HepG2 (cell line): ENCODE data around the gene GAPDH. TPM values are rescaled to one million over a fixed set of nuclear protein-coding genes. Genes with fewer than 3 reads are reported as not detected.

ENCODE experiments used
- BRCA1 ChIP-seq: sonication (generic); formaldehyde crosslinking; IDR thresholded peaks from 2 replicates; pipeline ENCODE4 v1.4.0; 2020; ENCODE audit warnings: missing genetic modification reagents
- CENPX ChIP-seq: sonication (generic); formaldehyde crosslinking; IDR thresholded peaks from 2 replicates; pipeline ENCODE4 v1.9.0; 2021; ENCODE audit warnings: mild to moderate bottlenecking, missing genetic modification reagents, moderate library complexity
- FOXK2 ChIP-seq: fragments of 450-650 bp; IDR thresholded peaks from 2 replicates; pipeline ENCODE4 v1.6.1; 2016
- NR1H2 ChIP-seq: sonication (generic); formaldehyde crosslinking; IDR thresholded peaks from 2 replicates; pipeline ENCODE4 v1.8.1; 2022; ENCODE audit warnings: low read depth, missing genetic modification reagents, borderline replicate concordance
- NRL ChIP-seq: sonication (generic); formaldehyde crosslinking; IDR thresholded peaks from 2 replicates; pipeline ENCODE4 v1.5.0; 2020; ENCODE audit warnings: missing genetic modification reagents, mild to moderate bottlenecking, moderate library complexity, borderline replicate concordance
- RARG ChIP-seq: sonication (generic); formaldehyde crosslinking; IDR thresholded peaks from 2 replicates; pipeline ENCODE4 v1.4.0; 2020; ENCODE audit warnings: low read depth, mild to moderate bottlenecking, missing genetic modification reagents
- RCOR2 ChIP-seq: IDR thresholded peaks from 2 replicates; pipeline ENCODE4 v1.6.1; 2016; ENCODE audit warnings: missing biosample characterization, missing genetic modification reagents
- RELA ChIP-seq: sonication (generic); formaldehyde crosslinking; IDR thresholded peaks from 2 replicates; pipeline ENCODE4 v1.4.0; 2020; ENCODE audit warnings: missing genetic modification reagents
- RXRB ChIP-seq: IDR thresholded peaks from 2 replicates; pipeline ENCODE4 v1.6.1; 2016; ENCODE audit warnings: borderline replicate concordance, missing genetic modification reagents, missing compliant biosample characterization
- SMYD3 ChIP-seq: sonication (generic); formaldehyde crosslinking; IDR thresholded peaks from 2 replicates; pipeline ENCODE4 v1.8.1; 2023; ENCODE audit warnings: mild to moderate bottlenecking, missing genetic modification reagents
- SNRNP70 ChIP-seq: fragments of 200-400 bp; formaldehyde crosslinking; IDR thresholded peaks from 2 replicates; pipeline ENCODE4 v1.6.1; 2017; ENCODE audit warnings: mild to moderate bottlenecking, low read depth, low read length, moderate library complexity
- SOX5 ChIP-seq: IDR thresholded peaks from 2 replicates; pipeline ENCODE4 v1.6.1; 2016; ENCODE audit warnings: borderline replicate concordance
- SP1 ChIP-seq, 2 experiments: fragments of 450-650 bp in 1 of 2; sonication (generic) in 1 of 2; formaldehyde crosslinking in 1 of 2; IDR thresholded peaks; 2 replicates each; pipeline versions ENCODE4 v1.4.0 to v1.6.1; 2016 to 2020; ENCODE audit warnings: missing genetic modification reagents in 1 of 2
- SRF ChIP-seq: IDR thresholded peaks from 2 replicates; pipeline ENCODE4 v1.6.1; 2011; ENCODE audit warnings: mild to moderate bottlenecking, low read depth, low read length, moderate library complexity
- ZFP62 ChIP-seq: sonication (generic); formaldehyde crosslinking; IDR thresholded peaks from 2 replicates; pipeline ENCODE4 v1.4.0; 2020; ENCODE audit warnings: missing genetic modification reagents
- ZFP90 ChIP-seq: sonication (generic); formaldehyde crosslinking; IDR thresholded peaks from 2 replicates; pipeline ENCODE4 v1.8.0; 2022; ENCODE audit warnings: missing genetic modification reagents, mild to moderate bottlenecking, inconsistent platforms, borderline replicate concordance
- ZNF180 ChIP-seq: sonication (generic); formaldehyde crosslinking; IDR thresholded peaks from 2 replicates; pipeline ENCODE4 v1.4.0; 2020; ENCODE audit warnings: low read depth, missing genetic modification reagents, borderline replicate concordance
- ZNF496 ChIP-seq: sonication (generic); formaldehyde crosslinking; IDR thresholded peaks from 2 replicates; pipeline ENCODE4 v1.8.1; 2023; ENCODE audit warnings: mild to moderate bottlenecking, moderate library complexity, missing genetic modification reagents; ENCODE audit not compliant: insufficient replicate concordance
- ZNF546 ChIP-seq: sonication (generic); formaldehyde crosslinking; conservative IDR thresholded peaks from 2 replicates; pipeline ENCODE4 v1.8.1; 2023; ENCODE audit warnings: mild to moderate bottlenecking, missing genetic modification reagents
- ZNF558 ChIP-seq: sonication (generic); formaldehyde crosslinking; IDR thresholded peaks from 2 replicates; pipeline ENCODE4 v1.9.0; 2022; ENCODE audit warnings: mild to moderate bottlenecking, missing genetic modification reagents, borderline replicate concordance
- ZNF747 ChIP-seq: sonication (generic); formaldehyde crosslinking; IDR thresholded peaks from 2 replicates; pipeline ENCODE4 v1.8.1; 2023; ENCODE audit warnings: missing genetic modification reagents, mild to moderate bottlenecking, borderline replicate concordance
- polyA plus RNA-seq, 8 experiments: library from polyadenylated mRNA; depleted of rRNA in 3 of 8; stranded (reverse) in 7 of 8; unstranded in 1 of 8; fragments of >200 nt; fragmentation: Illumina TruSeq in 4 of 8; extraction: Trizol in 4 of 8; gene quantifications; 2 replicates each; pipeline versions ENCODE4 v1.2.1 to v1.2.3, GENCODE V29; 2011 to 2016; ENCODE audit warnings: low read depth in 4 of 8, missing spikeins in 1 of 8, mixed read lengths in 1 of 8; ENCODE audit not compliant: insufficient read depth in 1 of 8
- total RNA-seq, 5 experiments: library from RNA; depleted of rRNA; stranded (reverse); fragments of >200 nt; fragmentation: Illumina TruSeq; extraction: Trizol; gene quantifications; 2 replicates each; pipeline ENCODE4 v1.2.3, GENCODE V29; 2016; ENCODE audit warnings: low read depth in 1 of 5
- TF ChIP-seq, protein P1 (sequence below): sonication (generic); formaldehyde crosslinking; IDR thresholded peaks from 2 replicates; pipeline ENCODE4 v1.5.0; 2020; ENCODE audit warnings: missing genetic modification reagents, mild to moderate bottlenecking, borderline replicate concordance
- TF ChIP-seq, protein P2 (sequence below): sonication (generic); formaldehyde crosslinking; IDR thresholded peaks from 2 replicates; pipeline ENCODE4 v1.4.0; 2020; ENCODE audit warnings: mild to moderate bottlenecking, missing genetic modification reagents, borderline replicate concordance
- TF ChIP-seq, protein P3 (sequence below): sonication (generic); formaldehyde crosslinking; IDR thresholded peaks from 2 replicates; pipeline ENCODE4 v1.8.0; 2022; ENCODE audit warnings: low read depth, missing genetic modification reagents

GAPDH gene
- total and polyA plus RNA-seq, 2 of the 13 experiments (the other 11 are each of a cell fraction or from before 2014, with no cell fraction given): 3,038 to 12,722 TPM

DNA sequence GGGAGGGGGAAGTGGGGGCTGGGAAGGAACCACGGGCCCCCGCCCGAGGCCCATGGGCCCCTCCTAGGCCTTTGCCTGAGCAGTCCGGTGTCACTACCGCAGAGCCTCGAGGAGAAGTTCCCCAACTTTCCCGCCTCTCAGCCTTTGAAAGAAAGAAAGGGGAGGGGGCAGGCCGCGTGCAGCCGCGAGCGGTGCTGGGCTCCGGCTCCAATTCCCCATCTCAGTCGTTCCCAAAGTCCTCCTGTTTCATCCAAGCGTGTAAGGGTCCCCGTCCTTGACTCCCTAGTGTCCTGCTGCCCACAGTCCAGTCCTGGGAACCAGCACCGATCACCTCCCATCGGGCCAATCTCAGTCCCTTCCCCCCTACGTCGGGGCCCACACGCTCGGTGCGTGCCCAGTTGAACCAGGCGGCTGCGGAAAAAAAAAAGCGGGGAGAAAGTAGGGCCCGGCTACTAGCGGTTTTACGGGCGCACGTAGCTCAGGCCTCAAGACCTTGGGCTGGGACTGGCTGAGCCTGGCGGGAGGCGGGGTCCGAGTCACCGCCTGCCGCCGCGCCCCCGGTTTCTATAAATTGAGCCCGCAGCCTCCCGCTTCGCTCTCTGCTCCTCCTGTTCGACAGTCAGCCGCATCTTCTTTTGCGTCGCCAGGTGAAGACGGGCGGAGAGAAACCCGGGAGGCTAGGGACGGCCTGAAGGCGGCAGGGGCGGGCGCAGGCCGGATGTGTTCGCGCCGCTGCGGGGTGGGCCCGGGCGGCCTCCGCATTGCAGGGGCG lies at the start of gene GAPDH (continued):
- TF ChIP-seq, protein P1, sequence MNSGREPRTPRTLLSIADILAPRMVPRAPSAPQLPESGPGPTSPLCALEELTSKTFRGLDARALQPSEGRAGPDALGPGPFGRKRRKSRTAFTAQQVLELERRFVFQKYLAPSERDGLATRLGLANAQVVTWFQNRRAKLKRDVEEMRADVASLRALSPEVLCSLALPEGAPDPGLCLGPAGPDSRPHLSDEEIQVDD: no peak
- 0 out of 2 replicates have a peak, but pooled peaks have one; percentile 25 for TF ChIP-seq ZNF546
- no peak for TF ChIP-seq SNRNP70
- peak; percentile 28; the same call in 1 of the 2 replicates for TF ChIP-seq ZNF180 (CRISPR knock-in tag)
- no peak; the same call in 1 of the 2 replicates for TF ChIP-seq NRL (CRISPR knock-in tag)
- no peak for TF ChIP-seq RELA
- no peak for TF ChIP-seq SP1 (IDR thresholded peaks at IDR 0.05)
- TF ChIP-seq SP1 (CRISPR knock-in tag; IDR thresholded peaks at IDR 0.05): peak; percentile 50
- no peak; the same call in 1 of the 2 replicates for TF ChIP-seq ZNF558 (CRISPR knock-in tag)
- TF ChIP-seq ZNF747: no peak; the same call in 1 of the 2 replicates
- TF ChIP-seq SOX5 (CRISPR knock-in tag): no peak; the same call in 1 of the 2 replicates
- no peak for TF ChIP-seq ZFP62
- no peak for TF ChIP-seq CENPX
- no peak for TF ChIP-seq FOXK2
- TF ChIP-seq, protein P2, sequence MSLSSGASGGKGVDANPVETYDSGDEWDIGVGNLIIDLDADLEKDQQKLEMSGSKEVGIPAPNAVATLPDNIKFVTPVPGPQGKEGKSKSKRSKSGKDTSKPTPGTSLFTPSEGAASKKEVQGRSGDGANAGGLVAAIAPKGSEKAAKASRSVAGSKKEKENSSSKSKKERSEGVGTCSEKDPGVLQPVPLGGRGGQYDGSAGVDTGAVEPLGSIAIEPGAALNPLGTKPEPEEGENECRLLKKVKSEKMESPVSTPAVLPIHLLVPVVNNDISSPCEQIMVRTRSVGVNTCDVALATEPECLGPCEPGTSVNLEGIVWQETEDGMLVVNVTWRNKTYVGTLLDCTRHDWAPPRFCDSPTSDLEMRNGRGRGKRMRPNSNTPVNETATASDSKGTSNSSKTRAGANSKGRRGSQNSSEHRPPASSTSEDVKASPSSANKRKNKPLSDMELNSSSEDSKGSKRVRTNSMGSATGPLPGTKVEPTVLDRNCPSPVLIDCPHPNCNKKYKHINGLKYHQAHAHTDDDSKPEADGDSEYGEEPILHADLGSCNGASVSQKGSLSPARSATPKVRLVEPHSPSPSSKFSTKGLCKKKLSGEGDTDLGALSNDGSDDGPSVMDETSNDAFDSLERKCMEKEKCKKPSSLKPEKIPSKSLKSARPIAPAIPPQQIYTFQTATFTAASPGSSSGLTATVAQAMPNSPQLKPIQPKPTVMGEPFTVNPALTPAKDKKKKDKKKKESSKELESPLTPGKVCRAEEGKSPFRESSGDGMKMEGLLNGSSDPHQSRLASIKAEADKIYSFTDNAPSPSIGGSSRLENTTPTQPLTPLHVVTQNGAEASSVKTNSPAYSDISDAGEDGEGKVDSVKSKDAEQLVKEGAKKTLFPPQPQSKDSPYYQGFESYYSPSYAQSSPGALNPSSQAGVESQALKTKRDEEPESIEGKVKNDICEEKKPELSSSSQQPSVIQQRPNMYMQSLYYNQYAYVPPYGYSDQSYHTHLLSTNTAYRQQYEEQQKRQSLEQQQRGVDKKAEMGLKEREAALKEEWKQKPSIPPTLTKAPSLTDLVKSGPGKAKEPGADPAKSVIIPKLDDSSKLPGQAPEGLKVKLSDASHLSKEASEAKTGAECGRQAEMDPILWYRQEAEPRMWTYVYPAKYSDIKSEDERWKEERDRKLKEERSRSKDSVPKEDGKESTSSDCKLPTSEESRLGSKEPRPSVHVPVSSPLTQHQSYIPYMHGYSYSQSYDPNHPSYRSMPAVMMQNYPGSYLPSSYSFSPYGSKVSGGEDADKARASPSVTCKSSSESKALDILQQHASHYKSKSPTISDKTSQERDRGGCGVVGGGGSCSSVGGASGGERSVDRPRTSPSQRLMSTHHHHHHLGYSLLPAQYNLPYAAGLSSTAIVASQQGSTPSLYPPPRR (CRISPR knock-in tag): 0 out of 2 replicates have a peak, but pooled peaks have one; percentile 30
- TF ChIP-seq RCOR2: no peak
- no peak; the same call in 1 of the 2 replicates for TF ChIP-seq RXRB
- TF ChIP-seq, protein P3, sequence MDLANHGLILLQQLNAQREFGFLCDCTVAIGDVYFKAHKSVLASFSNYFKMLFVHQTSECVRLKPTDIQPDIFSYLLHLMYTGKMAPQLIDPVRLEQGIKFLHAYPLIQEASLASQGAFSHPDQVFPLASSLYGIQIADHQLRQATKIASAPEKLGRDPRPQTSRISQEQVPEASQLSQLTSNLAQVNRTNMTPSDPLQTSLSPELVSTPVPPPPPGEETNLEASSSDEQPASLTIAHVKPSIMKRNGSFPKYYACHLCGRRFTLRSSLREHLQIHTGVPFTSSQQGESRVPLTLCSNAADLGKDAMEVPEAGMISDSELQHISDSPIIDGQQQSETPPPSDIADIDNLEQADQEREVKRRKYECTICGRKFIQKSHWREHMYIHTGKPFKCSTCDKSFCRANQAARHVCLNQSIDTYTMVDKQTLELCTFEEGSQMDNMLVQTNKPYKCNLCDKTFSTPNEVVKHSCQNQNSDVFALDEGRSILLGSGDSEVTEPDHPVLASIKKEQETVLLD: peak; percentile 70; the same call in 1 of the 2 replicates
- TF ChIP-seq BRCA1 (CRISPR knock-in tag): no peak
- peak; percentile 45; the same call in 1 of the 2 replicates for TF ChIP-seq SRF
- peak; percentile 9; the same call in 1 of the 2 replicates for TF ChIP-seq NR1H2 (CRISPR knock-in tag)
- TF ChIP-seq ZNF496: no peak
- no peak for TF ChIP-seq RARG (CRISPR knock-in tag)
- no peak for TF ChIP-seq SMYD3 (CRISPR knock-in tag)
- TF ChIP-seq ZFP90 (CRISPR knock-in tag): no peak
